A549 (cell line): Measurements from ENCODE around the gene ELOVL2. TPM values are rescaled to one million over a fixed set of nuclear protein-coding genes. Genes with fewer than 3 reads are reported as not detected.

ENCODE experiments used
- ATAC-seq, 2 experiments: fragments of 200-7000 bp in 1 of 2; fragments of >200 bp in 1 of 2; cut with Nextera tagmentation in 1 of 2; cut with Tn5 transposase in 1 of 2; 3 replicates each; pipeline versions ENCODE4 v1.8.0 to v1.9.1; 2018 to 2020; ENCODE audit warnings: mild to moderate bottlenecking in 1 of 2, moderate library complexity in 1 of 2
- CTCF ChIA-PET: fragments of 300-600 bp; sonication (Branson Sonifier 250); formaldehyde crosslinking; extraction: SDS; loops from one replicate; lab custom pipeline; 2021; ENCODE audit warnings: antibody characterized with exemption, inconsistent platforms; lab: Yijun Ruan, JAX
- POLR2A ChIA-PET: fragments of 350-600 bp; formaldehyde crosslinking; extraction: SDS; loops from one replicate; lab custom pipeline; 2021; ENCODE audit warnings: antibody characterized with exemption, inconsistent platforms; lab: Yijun Ruan, JAX
- DNase-seq, 2 experiments: peaks; one replicate each; pipeline versions ENCODE4 v3.0.0 to v3.0.0-alpha.2; 2011 to 2016; ENCODE audit warnings: low read depth in 1 of 2, low spot score in 1 of 2
- FAIRE-seq: peaks from 2 replicates; lab custom pipeline; 2011; peaks lifted over from hg19 to GRCh38; lab: Jason Lieb, UNC
- H3K27ac ChIP-seq, 2 experiments: fragments of >200 bp; sonication (Bioruptor Twin); formaldehyde crosslinking; 3 replicates each; pipeline ENCODE4 v1.5.1; 2016 to 2017
- H3K4me1 ChIP-seq: fragments of >200 bp; sonication (Bioruptor Twin); formaldehyde crosslinking; 3 replicates; pipeline ENCODE4 v1.6.1; 2016
- H3K4me2 ChIP-seq: fragments of >200 bp; sonication (Bioruptor Twin); formaldehyde crosslinking; 3 replicates; pipeline ENCODE4 v1.6.1; 2016
- H3K4me3 ChIP-seq: fragments of >200 bp; sonication (Bioruptor Twin); formaldehyde crosslinking; 3 replicates; pipeline ENCODE4 v1.5.1; 2016
- H3K9me3 ChIP-seq: fragments of >200 bp; sonication (Bioruptor Twin); formaldehyde crosslinking; 3 replicates; pipeline ENCODE4 v1.6.1; 2016
- CBX2 ChIP-seq: fragments of 200-600 bp; sonication (generic); IDR thresholded peaks from 2 replicates; pipeline ENCODE4 v1.6.1; 2016; ENCODE audit warnings: low read depth, mild to moderate bottlenecking, borderline replicate concordance
- EP300 ChIP-seq, 2 experiments: fragments of >200 bp; sonication (Bioruptor Twin); formaldehyde crosslinking; IDR thresholded peaks; 2 replicates in 1 of 2; 3 replicates in 1 of 2; pipeline ENCODE4 v1.6.1; 2016 to 2017
- ESRRA ChIP-seq: fragments of 150-350 bp; IDR thresholded peaks from 2 replicates; pipeline ENCODE4 v1.6.1; 2014; ENCODE audit warnings: mild to moderate bottlenecking, low read length, borderline replicate concordance
- HES2 ChIP-seq: fragments of >200 bp; sonication (Bioruptor Twin); formaldehyde crosslinking; IDR thresholded peaks from 2 replicates; pipeline ENCODE4 v1.6.1; 2016
- HEYL ChIP-seq: fragments of 250-450 bp; sonication (Bioruptor Pico); IDR thresholded peaks from 2 replicates; pipeline ENCODE4 v1.8.0; 2021; ENCODE audit warnings: mild to moderate bottlenecking, moderate library complexity
- HOXB13 ChIP-seq: fragments of 250-450 bp; sonication (Bioruptor Pico); IDR thresholded peaks from 2 replicates; pipeline ENCODE4 v1.5.0; 2020; ENCODE audit warnings: low read depth, mild to moderate bottlenecking, moderate library complexity
- KDM1A ChIP-seq: fragments of 200-600 bp; sonication (generic); IDR thresholded peaks from 2 replicates; pipeline ENCODE4 v1.6.1; 2016; ENCODE audit warnings: low read depth, mild to moderate bottlenecking
- MYC ChIP-seq: IDR thresholded peaks from 2 replicates; pipeline ENCODE4 v1.6.1; 2012; ENCODE audit warnings: mild to moderate bottlenecking, inconsistent platforms, low read length, improper control_type of control experiment, borderline replicate concordance
- NR3C1 ChIP-seq: fragments of >200 bp; sonication (Bioruptor Twin); formaldehyde crosslinking; IDR thresholded peaks from 3 replicates; pipeline ENCODE4 v1.6.1; 2017
- POLR2AphosphoS2 ChIP-seq: conservative IDR thresholded peaks from 2 replicates; pipeline ENCODE4 v1.6.1; 2012; ENCODE audit warnings: low read length, improper control_type of control experiment, inconsistent platforms
- RFX5 ChIP-seq: fragments of 450-650 bp; IDR thresholded peaks from 2 replicates; pipeline ENCODE4 v1.7.1; 2014; ENCODE audit warnings: antibody characterized with exemption, mild to moderate bottlenecking, moderate library complexity
- RNF2 ChIP-seq: fragments of 200-600 bp; sonication (generic); IDR thresholded peaks from 2 replicates; pipeline ENCODE4 v1.6.1; 2016; ENCODE audit warnings: low read depth, mild to moderate bottlenecking, antibody characterized with exemption, moderate library complexity, borderline replicate concordance
- SREBF2 ChIP-seq: fragments of 450-650 bp; IDR thresholded peaks from 2 replicates; pipeline ENCODE4 v1.6.1; 2014; ENCODE audit warnings: mild to moderate bottlenecking, moderate library complexity
- TFCP2L1 ChIP-seq: fragments of 250-450 bp; sonication (Bioruptor Pico); IDR thresholded peaks from 2 replicates; pipeline ENCODE4 v1.5.0; 2021; ENCODE audit warnings: mild to moderate bottlenecking
- WGBS: methylation state at CpG from one replicate; pipeline ENCODE4 v1.1.6; 2017; ENCODE audit errors: missing lambda C conversion rate; 5-methylcytosine and 5-hydroxymethylcytosine counted together
- polyA plus RNA-seq, 4 experiments: library from polyadenylated mRNA; depleted of rRNA in 3 of 4; stranded (reverse); fragments of >200 nt; fragmentation: RNase III in 1 of 4; extraction: RNeasy Plus Mini Kit Qiagen cat#74134 plus additional on column Dnase treatment in 1 of 4; gene quantifications; 2 replicates in 3 of 4; 3 replicates in 1 of 4; pipeline ENCODE4 v1.2.3, GENCODE V29; 2011 to 2017
- TF ChIP-seq, protein P1 (sequence below): IDR thresholded peaks from 2 replicates; pipeline ENCODE4 v1.6.1; 2012; ENCODE audit warnings: low read depth, borderline replicate concordance
- TF ChIP-seq, protein P2 (sequence below): fragments of >200 bp; sonication (Bioruptor Twin); formaldehyde crosslinking; IDR thresholded peaks from 3 replicates; pipeline ENCODE4 v1.6.1; 2016
- TF ChIP-seq, protein P3 (sequence below): fragments of >200 bp; sonication (Bioruptor Twin); formaldehyde crosslinking; IDR thresholded peaks from 3 replicates; pipeline ENCODE4 v1.5.1; 2016
- TF ChIP-seq, protein P4 (sequence below): fragments of 200-600 bp; sonication (generic); IDR thresholded peaks from 2 replicates; pipeline ENCODE4 v1.6.1; 2016; ENCODE audit warnings: antibody characterized with exemption, mild to moderate bottlenecking, moderate library complexity

ELOVL2 gene
- polyA plus RNA-seq, 2 of the 4 experiments (the other 2 are of a cell fraction), result 12.4 to 15.5 TPM

- ChIA-PET CTCF (interaction anchor here (1.6 kb wide), 1 partner anchor 84 kb away, joined by 3 read pairs; no protein-coding TSS in a partner anchor), POLR2A (no interaction called here)
- H3K27ac ChIP-seq, result no peak overlapping the region
- no peak for FAIRE-seq
- 84% methylated on average over 7 of the region's 7 CpGs for WGBS
- TF ChIP-seq NR3C1 (no peak), POLR2AphosphoS2 (no peak), MYC (no peak), HEYL (CRISPR knock-in tag) (no peak)
- no peak overlapping the region for H3K4me2 ChIP-seq
- no peaks in the 10 kb centered on the region for H3K9me3 ChIP-seq
- DNase-seq, result no peak
- no peak overlapping the region for H3K4me3 ChIP-seq
- ATAC-seq, result no peak
- H3K4me1 ChIP-seq, result peaks cover 39% of the 10 kb centered on the region
Observed at GRCh38 chr6:11035616-11036350, 8.3 kb downstream of the ELOVL2 start.

DNA sequence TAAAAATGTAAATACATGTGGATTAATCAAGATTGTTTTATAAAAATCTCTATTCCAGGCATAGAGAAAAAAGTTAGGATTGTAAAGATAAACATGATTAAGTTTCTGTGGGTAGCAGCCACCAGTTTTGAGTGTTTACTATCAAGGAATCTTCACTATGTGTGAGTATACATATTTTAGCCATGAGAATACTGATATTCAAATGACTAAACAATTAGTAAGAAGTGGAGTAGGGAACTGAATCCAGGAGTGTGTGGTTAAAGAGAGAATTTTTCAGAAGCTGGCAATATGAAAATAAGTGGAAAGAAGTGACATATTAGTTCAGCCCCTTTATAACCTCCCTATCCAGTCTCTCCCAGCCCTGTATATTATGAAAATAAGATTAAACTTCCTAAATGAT lies 10.3 kb downstream of the ELOVL2 start:
- FAIRE-seq (no peak), ATAC-seq (no peak), DNase-seq (no peak)
- peak overlapping the region; percentile 8; the same call in 1 of the 3 replicates for H3K4me2 ChIP-seq
- H3K27ac ChIP-seq, result no peak overlapping the region
- peaks cover 27% of the 10 kb centered on the region for H3K4me1 ChIP-seq
- H3K9me3 ChIP-seq, result no peaks in the 10 kb centered on the region
- POLR2A ChIA-PET, result interaction anchor here (1.0 kb wide), 1 partner anchor 10 kb away, joined by 3 read pairs; no protein-coding TSS in a partner anchor
- no peak overlapping the region for H3K4me3 ChIP-seq
- TF ChIP-seq HOXB13 (CRISPR knock-in tag) (no peak), POLR2AphosphoS2 (no peak)
- TF ChIP-seq, protein P1, sequence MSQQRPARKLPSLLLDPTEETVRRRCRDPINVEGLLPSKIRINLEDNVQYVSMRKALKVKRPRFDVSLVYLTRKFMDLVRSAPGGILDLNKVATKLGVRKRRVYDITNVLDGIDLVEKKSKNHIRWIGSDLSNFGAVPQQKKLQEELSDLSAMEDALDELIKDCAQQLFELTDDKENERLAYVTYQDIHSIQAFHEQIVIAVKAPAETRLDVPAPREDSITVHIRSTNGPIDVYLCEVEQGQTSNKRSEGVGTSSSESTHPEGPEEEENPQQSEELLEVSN, result no peak
- TF ChIP-seq, protein P2, sequence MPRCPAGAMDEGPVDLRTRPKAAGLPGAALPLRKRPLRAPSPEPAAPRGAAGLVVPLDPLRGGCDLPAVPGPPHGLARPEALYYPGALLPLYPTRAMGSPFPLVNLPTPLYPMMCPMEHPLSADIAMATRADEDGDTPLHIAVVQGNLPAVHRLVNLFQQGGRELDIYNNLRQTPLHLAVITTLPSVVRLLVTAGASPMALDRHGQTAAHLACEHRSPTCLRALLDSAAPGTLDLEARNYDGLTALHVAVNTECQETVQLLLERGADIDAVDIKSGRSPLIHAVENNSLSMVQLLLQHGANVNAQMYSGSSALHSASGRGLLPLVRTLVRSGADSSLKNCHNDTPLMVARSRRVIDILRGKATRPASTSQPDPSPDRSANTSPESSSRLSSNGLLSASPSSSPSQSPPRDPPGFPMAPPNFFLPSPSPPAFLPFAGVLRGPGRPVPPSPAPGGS, result no peak
- CTCF ChIA-PET, result interaction anchor here (1.6 to 1.7 kb wide), 2 partner anchors 9 to 82 kb away, joined by 3 to 5 read pairs; no protein-coding TSS in a partner anchor

- FAIRE-seq (no peak), DNase-seq (no peak), ATAC-seq (no peak)
- no peak overlapping the region for H3K27ac ChIP-seq
- no peak for TF ChIP-seq RFX5
- TF ChIP-seq EP300 (IDR thresholded peaks at IDR 0.05), result no peak
- TF ChIP-seq KDM1A, result no peak
- no peak for TF ChIP-seq RNF2
- no peak for TF ChIP-seq ESRRA
- TF ChIP-seq, protein P3, sequence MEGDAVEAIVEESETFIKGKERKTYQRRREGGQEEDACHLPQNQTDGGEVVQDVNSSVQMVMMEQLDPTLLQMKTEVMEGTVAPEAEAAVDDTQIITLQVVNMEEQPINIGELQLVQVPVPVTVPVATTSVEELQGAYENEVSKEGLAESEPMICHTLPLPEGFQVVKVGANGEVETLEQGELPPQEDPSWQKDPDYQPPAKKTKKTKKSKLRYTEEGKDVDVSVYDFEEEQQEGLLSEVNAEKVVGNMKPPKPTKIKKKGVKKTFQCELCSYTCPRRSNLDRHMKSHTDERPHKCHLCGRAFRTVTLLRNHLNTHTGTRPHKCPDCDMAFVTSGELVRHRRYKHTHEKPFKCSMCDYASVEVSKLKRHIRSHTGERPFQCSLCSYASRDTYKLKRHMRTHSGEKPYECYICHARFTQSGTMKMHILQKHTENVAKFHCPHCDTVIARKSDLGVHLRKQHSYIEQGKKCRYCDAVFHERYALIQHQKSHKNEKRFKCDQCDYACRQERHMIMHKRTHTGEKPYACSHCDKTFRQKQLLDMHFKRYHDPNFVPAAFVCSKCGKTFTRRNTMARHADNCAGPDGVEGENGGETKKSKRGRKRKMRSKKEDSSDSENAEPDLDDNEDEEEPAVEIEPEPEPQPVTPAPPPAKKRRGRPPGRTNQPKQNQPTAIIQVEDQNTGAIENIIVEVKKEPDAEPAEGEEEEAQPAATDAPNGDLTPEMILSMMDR, result no peak
- TF ChIP-seq, protein P4, sequence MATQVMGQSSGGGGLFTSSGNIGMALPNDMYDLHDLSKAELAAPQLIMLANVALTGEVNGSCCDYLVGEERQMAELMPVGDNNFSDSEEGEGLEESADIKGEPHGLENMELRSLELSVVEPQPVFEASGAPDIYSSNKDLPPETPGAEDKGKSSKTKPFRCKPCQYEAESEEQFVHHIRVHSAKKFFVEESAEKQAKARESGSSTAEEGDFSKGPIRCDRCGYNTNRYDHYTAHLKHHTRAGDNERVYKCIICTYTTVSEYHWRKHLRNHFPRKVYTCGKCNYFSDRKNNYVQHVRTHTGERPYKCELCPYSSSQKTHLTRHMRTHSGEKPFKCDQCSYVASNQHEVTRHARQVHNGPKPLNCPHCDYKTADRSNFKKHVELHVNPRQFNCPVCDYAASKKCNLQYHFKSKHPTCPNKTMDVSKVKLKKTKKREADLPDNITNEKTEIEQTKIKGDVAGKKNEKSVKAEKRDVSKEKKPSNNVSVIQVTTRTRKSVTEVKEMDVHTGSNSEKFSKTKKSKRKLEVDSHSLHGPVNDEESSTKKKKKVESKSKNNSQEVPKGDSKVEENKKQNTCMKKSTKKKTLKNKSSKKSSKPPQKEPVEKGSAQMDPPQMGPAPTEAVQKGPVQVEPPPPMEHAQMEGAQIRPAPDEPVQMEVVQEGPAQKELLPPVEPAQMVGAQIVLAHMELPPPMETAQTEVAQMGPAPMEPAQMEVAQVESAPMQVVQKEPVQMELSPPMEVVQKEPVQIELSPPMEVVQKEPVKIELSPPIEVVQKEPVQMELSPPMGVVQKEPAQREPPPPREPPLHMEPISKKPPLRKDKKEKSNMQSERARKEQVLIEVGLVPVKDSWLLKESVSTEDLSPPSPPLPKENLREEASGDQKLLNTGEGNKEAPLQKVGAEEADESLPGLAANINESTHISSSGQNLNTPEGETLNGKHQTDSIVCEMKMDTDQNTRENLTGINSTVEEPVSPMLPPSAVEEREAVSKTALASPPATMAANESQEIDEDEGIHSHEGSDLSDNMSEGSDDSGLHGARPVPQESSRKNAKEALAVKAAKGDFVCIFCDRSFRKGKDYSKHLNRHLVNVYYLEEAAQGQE, result no peak
- TF ChIP-seq CBX2, result no peak
- TF ChIP-seq TFCP2L1 (CRISPR knock-in tag), result no peak
- TF ChIP-seq HES2, result no peak
- no peak for TF ChIP-seq SREBF2
- TF ChIP-seq MYC, result no peak
- ChIA-PET POLR2A (no interaction called here), CTCF (interaction anchor here (0.7 kb wide), 1 partner anchor 23 kb away, joined by 3 read pairs; no protein-coding TSS in a partner anchor)
- H3K4me1 ChIP-seq, result peaks cover 6% of the 10 kb centered on the region; the same call in 1 of the 3 replicates
- no peak overlapping the region for H3K4me2 ChIP-seq
- WGBS, result 91% methylated on average over 4 of the region's 4 CpGs
- H3K9me3 ChIP-seq, result no peaks in the 10 kb centered on the region
- no peak overlapping the region for H3K4me3 ChIP-seq
Observed at GRCh38 chr6:11030904-11031303, 13.2 kb downstream of the ELOVL2 start.
